GM23338 (cell line): ENCODE results near the gene ZDHHC3. TPM values are rescaled to one million over a fixed set of nuclear protein-coding genes. Genes with fewer than 3 reads are reported as not detected.

Source experiments
- ATAC-seq: fragments of 200-7000 bp; cut with Tn5 transposase; 3 replicates; pipeline ENCODE4 v1.9.1; 2020
- DNase-seq: peaks from one replicate; pipeline ENCODE4 v3.0.0-alpha.2; 2015; ENCODE audit warnings: low spot score
- H2AFZ ChIP-seq: fragments of 200-600 bp; sonication (generic); 2 replicates; pipeline ENCODE4 v1.8.0; 2016; ENCODE audit warnings: antibody characterized with exemption, mild to moderate bottlenecking, moderate library complexity
- H3F3A ChIP-seq: fragments of 200-600 bp; sonication (generic); replicated peaks from 2 replicates; pipeline ENCODE4 v1.8.0; 2017; ENCODE audit warnings: antibody characterized with exemption, mixed run types, low read depth
- H3K27ac ChIP-seq: fragments of 200-600 bp; sonication (generic); 2 replicates; pipeline ENCODE4 v1.6.1; 2016; ENCODE audit warnings: low read depth
- H3K27me3 ChIP-seq: fragments of 200-600 bp; sonication (generic); 2 replicates; pipeline ENCODE4 v1.8.0; 2016; ENCODE audit warnings: mild to moderate bottlenecking, mixed run types, moderate library complexity; ENCODE audit not compliant: insufficient read depth
- H3K36me3 ChIP-seq: fragments of 200-600 bp; sonication (generic); 2 replicates; pipeline ENCODE4 v1.8.0; 2016; ENCODE audit warnings: mild to moderate bottlenecking; ENCODE audit not compliant: insufficient read depth
- H3K4me1 ChIP-seq: fragments of 200-600 bp; sonication (generic); 2 replicates; pipeline ENCODE4 v1.8.0; 2016; ENCODE audit warnings: mild to moderate bottlenecking, moderate library complexity; ENCODE audit not compliant: insufficient read depth
- H3K4me2 ChIP-seq: fragments of 200-600 bp; sonication (generic); 2 replicates; pipeline ENCODE4 v1.7.1; 2017; ENCODE audit warnings: mixed run types
- H3K4me3 ChIP-seq: fragments of 200-600 bp; sonication (generic); 2 replicates; pipeline ENCODE4 v1.6.1; 2016; ENCODE audit warnings: mixed run types
- H3K79me2 ChIP-seq: fragments of 200-600 bp; sonication (generic); replicated peaks from 2 replicates; pipeline ENCODE4 v1.8.0; 2017; ENCODE audit warnings: mild to moderate bottlenecking; ENCODE audit not compliant: insufficient read depth
- H3K9me2 ChIP-seq: fragments of 200-600 bp; sonication (generic); 2 replicates; pipeline ENCODE4 v1.8.0; 2017; ENCODE audit not compliant: insufficient read depth
- H4K20me1 ChIP-seq: fragments of 200-600 bp; sonication (generic); replicated peaks from 2 replicates; pipeline ENCODE4 v1.8.0; 2017; ENCODE audit warnings: mild to moderate bottlenecking; ENCODE audit not compliant: insufficient read depth
- H3K27ac Mint-ChIP-seq: 2 replicates; pipeline ENCODE4 v1.8.0; 2020; ENCODE audit warnings: inconsistent platforms, mild to moderate bottlenecking, moderate library complexity, mixed read lengths
- H3K27me3 Mint-ChIP-seq: 3 replicates; pipeline ENCODE4 v1.8.0; 2022; ENCODE audit warnings: low read depth, mild to moderate bottlenecking, moderate library complexity, mixed read lengths, inconsistent platforms; ENCODE audit not compliant: insufficient read depth, poor library complexity
- H3K36me3 Mint-ChIP-seq: 3 replicates; pipeline ENCODE4 v1.8.0; 2021; ENCODE audit warnings: low read depth, mild to moderate bottlenecking, inconsistent platforms, moderate library complexity, mixed read lengths
- H3K4me1 Mint-ChIP-seq: 3 replicates; pipeline ENCODE4 v1.8.0; 2020; ENCODE audit warnings: mild to moderate bottlenecking, inconsistent platforms, mixed read lengths
- H3K4me3 Mint-ChIP-seq: 3 replicates; pipeline ENCODE4 v1.8.0; 2021; ENCODE audit warnings: moderate library complexity, mild to moderate bottlenecking, inconsistent platforms, mixed read lengths
- H3K9me3 Mint-ChIP-seq: 3 replicates; pipeline ENCODE4 v1.8.0; 2020; ENCODE audit warnings: moderate library complexity, mild to moderate bottlenecking, inconsistent platforms, mixed read lengths
- CREB1 ChIP-seq: fragments of 250-450 bp; sonication (Bioruptor Pico); IDR thresholded peaks from 2 replicates; pipeline ENCODE4 v1.5.0; 2020; ENCODE audit warnings: low read depth, mild to moderate bottlenecking, moderate library complexity
- CTCF ChIP-seq, 2 experiments: fragments of 200-600 bp in 1 of 2; sonication (generic) in 1 of 2; conservative IDR thresholded peaks; 2 replicates each; pipeline versions ENCODE4 v1.5.1 to v1.6.1; 2016 to 2017; ENCODE audit warnings: antibody characterized with exemption in 2 of 2, low read depth in 2 of 2, mild to moderate bottlenecking in 2 of 2, moderate library complexity in 1 of 2
- ETS1 ChIP-seq: IDR thresholded peaks from 2 replicates; pipeline ENCODE4 v1.6.1; 2016; ENCODE audit warnings: antibody characterized with exemption
- EZH2 ChIP-seq: fragments of 200-600 bp; sonication (generic); IDR thresholded peaks from one replicate; pipeline ENCODE4 v1.8.0; 2017; ENCODE audit warnings: antibody characterized with exemption, mild to moderate bottlenecking, low read depth; ENCODE audit not compliant: unreplicated experiment
- EZH2phosphoT487 ChIP-seq: fragments of 200-600 bp; sonication (generic); IDR thresholded peaks from one replicate; pipeline ENCODE4 v1.8.1; 2018; ENCODE audit warnings: antibody characterized with exemption; ENCODE audit not compliant: unreplicated experiment
- JUNB ChIP-seq: IDR thresholded peaks from one replicate; pipeline ENCODE4 v1.6.1; 2016; ENCODE audit warnings: antibody characterized with exemption; ENCODE audit not compliant: unreplicated experiment
- NANOG ChIP-seq: IDR thresholded peaks from 2 replicates; pipeline ENCODE4 v1.6.1; 2016; ENCODE audit warnings: antibody characterized with exemption, borderline replicate concordance
- POLR2AphosphoS5 ChIP-seq: IDR thresholded peaks from 2 replicates; pipeline ENCODE4 v1.6.1; 2016; ENCODE audit warnings: antibody characterized with exemption, low read depth
- REST ChIP-seq: IDR thresholded peaks from one replicate; pipeline ENCODE4 v1.6.1; 2018; ENCODE audit warnings: antibody characterized with exemption; ENCODE audit not compliant: unreplicated experiment
- STAT1 ChIP-seq: IDR thresholded peaks from one replicate; pipeline ENCODE4 v1.6.1; 2016; ENCODE audit warnings: antibody characterized with exemption; ENCODE audit not compliant: unreplicated experiment
- ZNF114 ChIP-seq: fragments of 250-450 bp; sonication (Bioruptor Pico); IDR thresholded peaks from 2 replicates; pipeline ENCODE4 v1.5.0; 2020; ENCODE audit warnings: mild to moderate bottlenecking, moderate library complexity
- ZNF331 ChIP-seq: fragments of 250-450 bp; sonication (Bioruptor Pico); IDR thresholded peaks from 2 replicates; pipeline ENCODE4 v1.5.0; 2020; ENCODE audit warnings: low read depth, mild to moderate bottlenecking, moderate library complexity
- ZNF462 ChIP-seq: fragments of 250-450 bp; sonication (Bioruptor Pico); IDR thresholded peaks from 2 replicates; pipeline ENCODE4 v1.5.0; 2020; ENCODE audit warnings: mild to moderate bottlenecking, moderate library complexity
- polyA plus RNA-seq: library from polyadenylated mRNA; unstranded; fragments of >200 nt; fragmentation: Nextera tagmentation; extraction: Ambion mirVana; gene quantifications from 2 replicates; pipeline ENCODE4 v1.2.1, GENCODE V29; 2016
- total RNA-seq: library from RNA; depleted of rRNA; stranded (reverse); fragments of >200 nt; shearing (Covaris generic); gene quantifications from 2 replicates; pipeline ENCODE4 v1.2.3, GENCODE V29; 2014

ZDHHC3 gene
- total and polyA plus RNA-seq, 2 experiments from 2014 or later = 28.9 to 84.2 TPM

- TF ChIP-seq NANOG (no peak), EZH2phosphoT487 (no peak), CTCF (conservative IDR thresholded peaks at IDR 0.05; ENCODE audit: low read depth in 2 of 2) (no peak), CREB1 (CRISPR knock-in tag) (no peak), ZNF114 (no peak), POLR2AphosphoS5 (no peak), JUNB (no peak), ZNF331 (CRISPR knock-in tag) (no peak), ETS1 (no peak), STAT1 (no peak), EZH2 (no peak), ZNF462 (CRISPR knock-in tag) (no peak), REST (no peak)
- peaks cover 3% of the 10 kb centered on the region for H3K27me3 Mint-ChIP-seq
- Histone ChIP-seq H3K27me3 (no peaks in the 10 kb centered on the region), H2AFZ (no peak overlapping the region), H3K4me3 (no peak overlapping the region), H3K36me3 (peaks cover 12% of the 10 kb centered on the region; the same call in 1 of the 2 replicates), H3K9me2 (peaks cover 4% of the 10 kb centered on the region; the same call in 1 of the 2 replicates), H3K27ac (no peak overlapping the region), H3K79me2 (peaks cover 78% of the 10 kb centered on the region), H3K4me2 (no peak overlapping the region), H4K20me1 (peaks cover 23% of the 10 kb centered on the region), H3K4me1 (peaks cover 28% of the 10 kb centered on the region), H3F3A (0 out of 2 replicates have a peak, but pooled peaks cover 4% of the 10 kb centered on the region)
- peaks cover 43% of the 10 kb centered on the region for H3K4me1 Mint-ChIP-seq
- H3K36me3 Mint-ChIP-seq = peaks cover 83% of the 10 kb centered on the region
- H3K27ac Mint-ChIP-seq = no peak overlapping the region
- no peak for ATAC-seq
- no peak overlapping the region for H3K4me3 Mint-ChIP-seq
- H3K9me3 Mint-ChIP-seq = peaks cover 10% of the 10 kb centered on the region; the same call in 2 of the 3 replicates
- DNase-seq = no peak
These were observed 15.4 kb upstream of the ZDHHC3 start for GRCh38 chr3:44991326-44991725.
